ENCODE data around the gene COQ8B.
A peak's percentile ranks its signal among the peaks of the same experiment; 100 is the strongest.
"Not testable (repeated sequence)": the region's sequence is repeated elsewhere in the genome, so short reads cannot be mapped to it uniquely, and the experiment has no call there.

COQ8B gene

GRCh38 chr19:40716482-40717324 lies at the start of gene COQ8B, which contains the start of gene ITPKC:
COQ8B (minus strand) TSS chr19:40716886; CDS start chr19:40714632, 2,254 bp downstream.
ITPKC (plus strand) TSS chr19:40717112; CDS start chr19:40717136, 24 bp downstream.
- Mint-ChIP-seq H3K4me3 (peak within 1 kb of the TSS; percentile 94), H3K27me3 (no peaks in the 10 kb centered on the region), H3K27ac (peak within 1 kb of the TSS; percentile 95), H3K9me3 (no peaks in the 10 kb centered on the region), H3K4me1 (peaks cover 61% of the 10 kb centered on the region), H3K36me3 (peaks cover 7% of the 10 kb centered on the region)

GRCh38 chr19:40766385-40766784 lies 49.7 kb upstream of the COQ8B start:
- Mint-ChIP-seq H3K36me3 (peaks cover 25% of the 10 kb centered on the region), H3K4me1 (peaks cover 40% of the 10 kb centered on the region)
- not testable (repeated sequence) for H3K27me3 Mint-ChIP-seq, H3K27ac Mint-ChIP-seq, H3K4me3 Mint-ChIP-seq, H3K9me3 Mint-ChIP-seq

- peaks cover 35% of the 10 kb centered on the region for H3K4me1 Mint-ChIP-seq
- no peaks in the 10 kb centered on the region for H3K9me3 Mint-ChIP-seq
- peak overlapping the region; percentile 11 for H3K4me3 Mint-ChIP-seq
- H3K27me3 Mint-ChIP-seq, result no peaks in the 10 kb centered on the region
- peaks cover 22% of the 10 kb centered on the region for H3K36me3 Mint-ChIP-seq
- H3K27ac Mint-ChIP-seq, result no peak overlapping the region
These were observed 47.3 kb upstream of the COQ8B start for GRCh38 chr19:40763963-40764362.

- Mint-ChIP-seq H3K4me1 (peaks cover 35% of the 10 kb centered on the region), H3K4me3 (no peak overlapping the region), H3K27me3 (no peaks in the 10 kb centered on the region), H3K36me3 (peaks cover 22% of the 10 kb centered on the region), H3K27ac (no peak overlapping the region), H3K9me3 (no peaks in the 10 kb centered on the region)
These were observed 46.8 kb upstream of the COQ8B start for GRCh38 chr19:40763526-40763925.

- Mint-ChIP-seq H3K27ac (no peak overlapping the region), H3K36me3 (peaks cover 24% of the 10 kb centered on the region), H3K9me3 (no peaks in the 10 kb centered on the region), H3K4me3 (no peak overlapping the region), H3K4me1 (peaks cover 39% of the 10 kb centered on the region), H3K27me3 (no peaks in the 10 kb centered on the region)
These were observed 46.2 kb upstream of the COQ8B start for GRCh38 chr19:40762754-40763470.

- H3K4me3 Mint-ChIP-seq, result no peak overlapping the region
- peaks cover 34% of the 10 kb centered on the region for H3K36me3 Mint-ChIP-seq
- H3K9me3 Mint-ChIP-seq, result no peaks in the 10 kb centered on the region
- H3K27ac Mint-ChIP-seq, result no peak overlapping the region
- H3K4me1 Mint-ChIP-seq, result peaks cover 55% of the 10 kb centered on the region
- H3K27me3 Mint-ChIP-seq, result no peaks in the 10 kb centered on the region
These were observed 42.7 kb upstream of the COQ8B start for GRCh38 chr19:40759352-40759751.

GRCh38 chr19:40758491-40758890 lies 41.8 kb upstream of the COQ8B start:
- H3K4me1 Mint-ChIP-seq, result peaks cover 49% of the 10 kb centered on the region

GRCh38 chr19:40756502-40757110 lies 39.9 kb upstream of the COQ8B start:
- H3K4me3 Mint-ChIP-seq, result peak overlapping the region; percentile 3
- H3K27me3 Mint-ChIP-seq, result no peaks in the 10 kb centered on the region
- H3K36me3 Mint-ChIP-seq, result peaks cover 29% of the 10 kb centered on the region
- H3K4me1 Mint-ChIP-seq, result peaks cover 49% of the 10 kb centered on the region
- no peaks in the 10 kb centered on the region for H3K9me3 Mint-ChIP-seq
- H3K27ac Mint-ChIP-seq, result peak overlapping the region; percentile 63

More at GRCh38 chr19:40758491-40758890, 41.8 kb upstream of the COQ8B start:
- Mint-ChIP-seq H3K36me3 (peaks cover 28% of the 10 kb centered on the region), H3K27ac (no peak overlapping the region), H3K27me3 (no peaks in the 10 kb centered on the region), H3K4me3 (no peak overlapping the region), H3K9me3 (no peaks in the 10 kb centered on the region)

- Mint-ChIP-seq H3K4me3 (peak overlapping the region; percentile 67), H3K9me3 (no peaks in the 10 kb centered on the region), H3K36me3 (peaks cover 33% of the 10 kb centered on the region), H3K4me1 (peaks cover 49% of the 10 kb centered on the region), H3K27ac (peak overlapping the region; percentile 72), H3K27me3 (no peaks in the 10 kb centered on the region)
These were observed 39.1 kb upstream of the COQ8B start for GRCh38 chr19:40755791-40756190.

GRCh38 chr19:40755248-40755624 lies 38.5 kb upstream of the COQ8B start:
- Mint-ChIP-seq H3K36me3 (peaks cover 33% of the 10 kb centered on the region), H3K27me3 (no peaks in the 10 kb centered on the region), H3K4me3 (peak overlapping the region; percentile 91), H3K4me1 (peaks cover 51% of the 10 kb centered on the region), H3K27ac (no peak overlapping the region), H3K9me3 (no peaks in the 10 kb centered on the region)

GRCh38 chr19:40754611-40755247 lies 38.0 kb upstream of the COQ8B start:
- Mint-ChIP-seq H3K27ac (peak overlapping the region; percentile 92), H3K27me3 (no peaks in the 10 kb centered on the region), H3K36me3 (peaks cover 33% of the 10 kb centered on the region), H3K4me1 (peaks cover 54% of the 10 kb centered on the region), H3K9me3 (no peaks in the 10 kb centered on the region), H3K4me3 (peak overlapping the region; percentile 91)

- Mint-ChIP-seq H3K36me3 (peaks cover 29% of the 10 kb centered on the region), H3K4me3 (peak overlapping the region; percentile 100), H3K9me3 (no peaks in the 10 kb centered on the region), H3K4me1 (peaks cover 50% of the 10 kb centered on the region), H3K27me3 (no peaks in the 10 kb centered on the region), H3K27ac (peak overlapping the region; percentile 100)
These were observed 35.6 kb upstream of the COQ8B start for GRCh38 chr19:40752257-40752781.

- H3K36me3 Mint-ChIP-seq, result peaks cover 24% of the 10 kb centered on the region
- H3K27me3 Mint-ChIP-seq, result no peaks in the 10 kb centered on the region
- H3K4me1 Mint-ChIP-seq, result peaks cover 38% of the 10 kb centered on the region
- H3K4me3 Mint-ChIP-seq, result peak within 1 kb of the TSS; percentile 100
- H3K9me3 Mint-ChIP-seq, result no peaks in the 10 kb centered on the region
- peak within 1 kb of the TSS; percentile 100 for H3K27ac Mint-ChIP-seq
These were observed 34.3 kb upstream of the COQ8B start, which contains the start of gene SNRPA for GRCh38 chr19:40750874-40751537. SNRPA (plus strand) TSS chr19:40751203; CDS start chr19:40751409, 206 bp downstream.

- H3K4me3 Mint-ChIP-seq, result peak within 1 kb of the TSS; percentile 100
- peaks cover 21% of the 10 kb centered on the region for H3K36me3 Mint-ChIP-seq
- H3K27ac Mint-ChIP-seq, result peak within 1 kb of the TSS; percentile 100
- H3K27me3 Mint-ChIP-seq, result no peaks in the 10 kb centered on the region
- H3K9me3 Mint-ChIP-seq, result no peaks in the 10 kb centered on the region
- peaks cover 32% of the 10 kb centered on the region for H3K4me1 Mint-ChIP-seq
These were observed 33.6 kb upstream of the COQ8B start, which contains the start of gene ACTMAP for GRCh38 chr19:40750058-40750873. ACTMAP (minus strand) TSS chr19:40750477; CDS start chr19:40749803, 674 bp downstream.
